CD4-positive, alpha-beta T cell treated with Interleukin-4 for 1 hour (primary cell): ENCODE results near the gene HHAT.
A peak's percentile ranks its signal among the peaks of the same experiment; 100 is the strongest.

Source experiments
- DNase-seq, 2 donors: peaks; one replicate each; pipeline ENCODE4 v3.0.0-alpha.2; 2020 to 2022

Gene HHAT

DNA sequence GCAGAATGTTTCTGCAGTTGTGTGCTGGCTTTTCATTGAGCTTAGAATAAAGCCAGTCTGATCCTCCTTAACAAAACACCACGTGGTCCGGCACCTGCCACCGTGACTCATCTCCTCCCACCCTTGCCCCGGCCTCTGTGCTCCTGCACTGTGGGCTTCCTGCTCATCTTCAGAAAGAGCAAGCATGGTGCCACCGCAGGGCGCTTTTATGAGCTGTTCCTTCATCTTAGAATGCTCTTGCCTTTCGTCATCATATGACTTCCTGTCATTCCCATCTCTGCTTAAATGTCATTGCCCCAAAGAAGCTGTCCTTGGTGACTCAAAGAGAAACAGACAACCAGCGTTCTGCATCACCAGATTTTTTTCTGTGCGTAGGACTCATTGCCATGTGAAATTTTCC is 117.8 kb downstream of the HHAT start:
- DNase-seq = peak; percentile 50 to 59

DNA sequence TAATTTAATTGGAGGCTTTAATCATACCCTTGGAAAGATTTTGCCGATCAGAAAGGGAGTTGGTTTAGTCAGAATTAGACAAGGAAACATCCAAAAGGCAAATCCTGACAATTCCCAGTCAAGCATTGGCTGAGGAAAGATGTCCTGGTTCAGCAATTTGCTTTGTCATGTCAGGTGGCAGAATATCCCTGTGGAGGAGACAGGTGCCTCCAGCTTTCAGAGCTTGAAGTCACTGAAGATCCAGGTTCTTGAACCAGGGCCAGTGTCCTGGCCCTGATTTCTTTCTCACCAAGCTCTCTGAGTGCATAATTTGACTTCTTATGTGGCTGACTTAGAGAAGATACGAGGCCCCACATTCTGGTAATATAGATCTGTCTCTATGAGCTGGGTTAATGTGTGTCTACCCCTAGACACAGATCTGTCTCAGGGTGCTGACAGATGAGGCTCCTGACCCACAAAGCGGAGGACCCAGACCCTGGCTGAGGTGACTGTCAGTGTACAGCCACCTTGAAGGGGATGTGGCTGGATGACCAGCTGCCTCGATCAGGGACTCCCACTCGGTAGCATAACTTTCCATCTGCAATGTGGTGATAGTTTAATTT is 118.9 kb downstream of the HHAT start:
- DNase-seq = no peak

DNA sequence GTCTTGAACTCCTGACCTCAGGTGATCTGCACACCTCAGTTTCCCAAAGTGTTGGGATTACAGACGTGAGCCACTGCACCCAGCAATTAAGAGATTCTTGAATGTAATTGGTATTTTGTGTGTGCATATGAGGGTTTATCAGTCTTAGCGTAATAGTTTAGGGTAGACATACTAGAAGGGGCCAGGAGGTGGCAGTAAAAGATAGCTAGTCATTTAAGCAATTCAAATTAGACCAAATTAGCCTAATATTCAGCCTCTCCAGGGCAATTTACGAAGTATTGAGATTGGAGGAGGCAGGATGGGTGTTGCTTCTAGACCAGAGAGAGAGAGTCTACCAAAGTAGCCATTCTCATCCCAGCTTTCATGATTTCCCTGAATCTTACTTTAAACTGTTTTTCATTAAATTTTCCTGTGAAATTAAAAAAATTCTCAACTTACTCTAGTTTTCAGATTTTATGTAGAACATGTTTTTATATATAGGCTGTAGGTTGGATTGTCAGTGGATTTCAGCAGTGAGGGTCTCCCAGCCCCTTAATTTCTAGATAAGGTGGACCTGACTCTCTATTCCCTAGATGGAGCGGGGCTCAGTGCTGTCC is 119.7 kb downstream of the HHAT start:
- DNase-seq = peak in 1 of 2 donors; percentile 46

DNA sequence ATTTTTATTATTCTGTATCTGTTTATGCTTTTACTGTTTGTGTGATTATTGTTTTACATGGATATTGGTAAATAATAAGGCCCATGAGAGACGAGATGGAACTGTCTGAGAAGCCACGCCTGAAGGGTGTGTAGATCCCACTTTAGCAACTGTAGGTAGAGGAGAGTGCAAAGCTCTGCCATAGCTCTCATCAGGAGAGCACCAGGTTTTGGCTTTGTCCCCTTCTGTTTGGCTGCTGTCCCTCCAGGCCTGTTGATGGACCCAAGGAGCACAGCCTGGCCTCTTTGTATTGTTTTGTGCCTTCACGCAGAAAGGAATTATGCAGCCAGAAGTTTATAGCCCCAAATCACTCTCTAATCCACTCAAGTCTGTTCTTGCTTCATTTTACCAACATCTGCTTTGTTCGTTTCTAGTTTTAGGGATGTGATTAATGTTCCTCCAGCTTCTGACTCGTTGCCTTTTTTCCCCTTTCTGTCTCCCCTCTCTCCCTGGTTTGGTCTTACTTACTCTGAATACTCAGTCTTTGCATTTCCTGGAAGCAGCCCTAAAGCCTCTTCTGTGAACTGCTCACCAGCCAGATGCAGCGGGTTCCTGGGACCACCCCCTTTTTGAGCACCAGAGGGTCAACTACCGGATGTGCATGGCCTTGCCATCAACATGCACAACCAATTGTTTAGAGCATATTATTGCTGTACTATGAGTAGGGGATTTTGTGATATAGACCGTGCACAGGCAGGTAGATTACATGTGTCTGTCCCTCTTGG is 127.3 kb downstream of the HHAT start:
- no peak for DNase-seq

DNA sequence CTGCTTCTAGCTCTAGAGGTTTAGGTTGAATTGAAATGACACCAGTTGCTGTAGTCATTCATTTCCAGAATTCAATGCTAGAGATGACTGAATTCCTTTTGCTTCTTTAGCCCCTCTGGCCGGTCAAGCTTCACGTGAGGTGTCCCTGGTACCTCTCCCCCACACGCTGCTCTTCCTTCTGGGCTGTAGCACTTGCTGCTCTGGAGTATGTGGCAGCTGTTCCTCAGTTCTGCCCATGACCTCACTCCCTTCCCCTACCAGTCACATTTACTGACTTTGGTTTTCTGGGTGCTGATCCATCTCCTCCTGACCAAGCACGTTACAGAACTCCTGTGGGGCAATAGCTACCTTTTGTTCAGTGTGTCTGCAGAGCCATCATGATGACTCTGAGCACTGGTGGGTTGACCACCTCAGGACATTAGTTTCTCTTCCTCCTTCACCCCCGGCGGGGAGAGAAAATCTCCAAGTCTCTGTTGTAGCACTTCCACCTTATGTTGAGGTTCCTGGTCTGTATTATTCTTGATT is 128.1 kb downstream of the HHAT start:
- DNase-seq = no peak

DNA sequence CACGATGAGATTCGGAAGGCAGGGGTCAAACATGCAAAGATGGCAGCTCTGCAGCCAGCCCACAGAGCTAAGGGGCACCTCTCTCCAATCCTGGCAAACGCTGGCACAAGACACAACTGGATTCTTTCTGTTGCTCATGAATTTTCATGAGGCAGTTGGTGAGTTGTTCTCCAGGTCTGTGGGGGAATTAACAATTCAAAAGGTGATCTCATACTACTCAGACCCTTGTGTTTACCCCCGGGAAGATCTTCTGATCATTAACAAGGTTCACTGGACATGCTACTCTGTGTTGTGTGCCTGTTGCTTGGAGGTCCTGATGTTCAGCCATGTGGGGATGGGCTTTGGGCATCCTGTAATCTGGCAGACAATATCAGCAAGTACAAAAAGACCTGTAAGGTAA is 128.9 kb downstream of the HHAT start:
- DNase-seq = no peak

DNA sequence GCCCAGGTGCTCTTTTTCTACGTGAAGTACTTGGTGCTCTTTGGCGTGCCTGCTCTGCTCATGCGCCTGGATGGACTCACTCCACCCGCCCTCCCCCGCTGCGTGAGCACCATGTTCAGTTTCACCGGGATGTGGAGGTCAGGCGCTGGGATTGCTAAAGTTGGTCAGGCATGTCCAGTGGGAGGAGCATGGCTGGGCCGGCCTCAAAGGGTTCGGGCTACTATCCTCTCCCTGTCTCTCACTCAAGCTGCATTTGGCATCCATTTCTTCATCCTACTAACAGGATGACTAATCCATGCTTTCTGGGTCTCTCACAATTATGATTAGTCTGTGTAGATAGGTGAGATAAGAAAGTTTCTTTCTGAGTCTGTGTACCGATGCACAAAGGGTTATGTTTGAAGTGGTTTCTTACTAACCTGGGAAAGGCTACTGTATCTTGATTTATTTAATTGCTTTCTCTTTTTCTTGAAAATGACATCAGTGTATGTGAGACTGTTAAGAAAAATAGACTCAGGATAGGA is 135.9 kb downstream of the HHAT start:
- DNase-seq = no peak

DNA sequence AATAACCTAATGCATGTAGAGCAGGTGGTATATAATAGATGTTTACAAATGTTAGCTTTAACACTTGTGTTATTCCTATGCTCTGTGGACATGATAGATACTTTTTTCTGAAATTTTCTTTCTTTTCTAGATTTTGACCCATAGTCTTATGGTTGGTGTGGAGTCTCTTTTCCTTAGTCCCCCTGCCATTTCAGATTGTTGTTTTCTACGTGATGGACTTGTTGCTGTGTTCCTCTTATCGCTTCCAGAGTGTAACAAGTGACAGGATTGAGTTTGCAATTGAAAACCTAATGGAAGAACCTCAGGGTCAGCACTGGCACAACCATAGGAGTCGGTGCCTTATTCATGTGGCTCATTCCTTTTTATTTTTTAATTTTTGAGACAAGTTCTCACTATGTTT is 136.4 kb downstream of the HHAT start:
- no peak for DNase-seq

DNA sequence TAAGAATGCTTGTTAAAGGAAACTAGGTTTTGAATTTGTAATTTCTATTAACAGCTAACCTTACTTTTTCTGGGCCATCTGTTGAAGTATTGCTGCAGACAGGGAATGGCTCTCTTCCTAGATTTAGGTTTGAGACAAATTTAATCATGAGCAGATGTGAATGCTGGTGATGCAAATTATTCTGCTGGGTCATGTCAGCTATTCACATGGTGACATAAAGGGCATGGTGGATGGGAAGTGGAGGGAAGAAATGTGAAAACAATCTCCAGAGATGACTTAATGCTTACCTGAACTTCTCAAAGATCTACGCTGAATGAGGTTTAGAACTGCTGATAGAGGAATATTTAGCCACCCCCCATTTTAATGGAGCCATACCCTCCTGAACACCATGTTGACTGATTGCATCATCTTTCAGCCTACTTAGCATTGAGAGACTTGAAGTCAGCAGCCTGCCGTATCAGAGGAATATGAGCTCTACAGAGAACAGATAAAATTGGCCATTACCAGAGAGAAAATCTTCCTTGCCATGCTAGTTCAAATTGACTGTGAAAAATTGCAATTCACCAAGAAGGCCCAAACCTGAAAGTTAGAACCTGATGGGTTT is 138.8 kb downstream of the HHAT start:
- DNase-seq = no peak

DNA sequence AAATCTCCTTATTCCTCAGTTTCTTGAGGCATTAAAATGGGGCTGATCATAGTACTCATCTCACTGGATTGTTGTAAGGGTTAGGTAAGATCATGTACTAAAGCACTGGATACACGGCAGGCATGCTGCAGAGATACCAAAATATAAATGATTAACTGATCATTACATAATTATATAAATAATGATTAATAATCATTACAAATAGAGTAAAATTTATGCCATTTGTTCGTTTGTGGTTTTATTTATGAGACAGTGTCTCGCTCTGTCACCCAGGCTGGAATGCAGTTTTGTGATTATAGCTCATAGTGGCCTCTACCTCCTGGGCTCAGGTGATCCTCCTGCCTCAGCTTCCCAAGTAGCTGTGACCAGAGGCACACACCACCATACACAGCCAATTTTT is 140.7 kb downstream of the HHAT start:
- DNase-seq = no peak

DNA sequence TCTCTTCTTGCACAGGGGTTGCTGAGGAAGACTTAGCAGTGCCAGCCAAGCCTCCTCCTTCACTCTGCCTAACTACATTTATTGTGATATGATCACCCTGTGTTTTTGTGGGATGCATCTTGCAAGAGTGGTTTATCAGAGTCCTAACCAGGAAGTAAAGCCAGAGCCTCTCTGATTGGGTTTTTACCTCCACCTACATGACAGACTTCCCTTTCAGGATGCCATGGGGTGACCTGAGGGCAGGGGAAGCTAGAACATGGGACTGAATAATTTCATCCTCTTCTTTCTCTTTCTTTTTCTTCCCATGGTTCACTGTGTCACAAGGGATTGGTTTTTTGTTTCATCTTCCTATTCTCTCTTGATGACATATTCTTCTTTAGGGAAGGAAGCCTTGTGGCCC is 146.6 kb downstream of the HHAT start:
- DNase-seq = no peak

DNA sequence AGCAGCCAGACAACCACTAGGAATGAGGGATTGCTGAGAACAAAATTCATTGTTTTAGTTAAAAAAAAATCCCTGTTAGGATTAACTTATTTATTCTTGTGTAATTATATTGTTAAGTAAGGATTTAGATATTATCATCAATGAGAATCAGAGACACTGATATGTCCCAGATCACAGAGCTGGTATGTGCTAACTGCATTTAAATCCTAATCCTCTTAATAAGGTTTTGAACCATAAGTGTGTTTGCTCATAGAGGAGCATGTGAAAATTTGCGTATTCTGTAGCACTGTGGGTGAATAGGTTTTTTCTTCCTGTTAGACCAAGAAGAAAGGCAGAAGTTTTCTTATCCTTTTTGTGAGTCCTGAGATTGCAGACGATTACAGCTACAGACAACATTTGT is 147.1 kb downstream of the HHAT start:
- DNase-seq = no peak

DNA sequence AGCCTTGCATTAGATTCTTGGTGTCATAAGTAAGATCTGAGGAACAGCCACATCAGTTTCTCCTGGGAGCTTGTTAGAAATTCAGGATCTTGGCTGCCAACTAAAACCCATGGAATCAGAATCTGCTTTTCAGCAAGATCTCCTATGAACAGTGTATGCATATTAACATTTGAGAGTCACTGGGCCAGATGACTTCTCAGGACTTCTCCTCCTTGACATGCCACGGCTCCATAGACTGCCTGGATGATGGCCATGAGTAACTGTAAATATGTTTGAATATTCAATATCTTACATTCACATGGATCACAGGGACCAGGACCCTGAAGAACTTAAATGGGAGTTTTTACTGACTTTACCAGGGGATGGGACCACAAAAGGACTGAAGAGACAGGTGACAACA is 148.0 kb downstream of the HHAT start:
- no peak for DNase-seq

DNA sequence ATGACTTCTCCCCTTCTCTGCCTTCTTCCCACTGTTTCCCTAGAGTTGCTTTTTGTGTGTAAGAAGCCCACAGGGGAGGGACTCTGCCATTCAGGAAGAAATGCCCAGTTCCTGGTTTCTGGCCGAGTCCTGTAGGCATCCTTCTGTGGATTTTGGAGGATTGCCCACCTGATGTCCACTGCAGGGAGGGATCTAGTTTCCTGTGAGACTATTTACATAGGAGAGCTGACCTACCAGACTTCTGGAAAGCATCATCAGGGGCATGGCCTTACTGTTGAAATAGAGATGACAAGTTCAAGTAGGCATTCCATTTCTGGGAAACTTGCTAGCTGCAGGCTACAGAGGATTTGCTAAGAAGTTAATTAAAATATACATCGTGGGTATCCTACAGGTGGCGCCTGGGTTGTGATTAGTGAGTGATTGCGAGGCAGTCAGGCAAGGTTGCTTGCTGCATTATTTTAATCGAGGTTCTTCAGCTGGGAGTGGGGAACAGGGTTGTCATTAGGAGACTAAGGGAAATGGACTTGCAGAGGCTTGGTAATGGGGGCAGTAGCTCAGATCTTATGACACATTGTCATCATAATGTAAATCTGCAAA is 148.7 kb downstream of the HHAT start:
- DNase-seq = no peak

DNA sequence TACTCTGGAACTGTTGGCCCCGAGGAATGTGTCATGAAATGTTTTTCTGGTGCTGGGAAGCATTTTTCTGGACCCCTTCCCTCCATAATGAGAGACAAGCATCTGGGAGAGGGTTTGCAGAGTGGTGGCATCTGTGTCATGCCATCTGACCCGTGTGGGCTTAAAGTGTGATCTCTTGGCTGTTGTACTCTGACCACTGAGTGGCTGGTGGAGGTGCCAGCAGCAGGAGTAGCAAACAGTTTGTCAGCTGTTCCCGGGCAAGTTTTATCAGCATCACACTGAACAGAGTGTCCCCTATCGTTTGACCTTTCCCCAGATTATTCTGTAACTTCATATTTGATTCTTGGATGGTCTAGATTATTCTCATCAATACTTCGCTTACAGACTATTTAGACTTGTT is 150.1 kb downstream of the HHAT start:
- no peak for DNase-seq

DNA sequence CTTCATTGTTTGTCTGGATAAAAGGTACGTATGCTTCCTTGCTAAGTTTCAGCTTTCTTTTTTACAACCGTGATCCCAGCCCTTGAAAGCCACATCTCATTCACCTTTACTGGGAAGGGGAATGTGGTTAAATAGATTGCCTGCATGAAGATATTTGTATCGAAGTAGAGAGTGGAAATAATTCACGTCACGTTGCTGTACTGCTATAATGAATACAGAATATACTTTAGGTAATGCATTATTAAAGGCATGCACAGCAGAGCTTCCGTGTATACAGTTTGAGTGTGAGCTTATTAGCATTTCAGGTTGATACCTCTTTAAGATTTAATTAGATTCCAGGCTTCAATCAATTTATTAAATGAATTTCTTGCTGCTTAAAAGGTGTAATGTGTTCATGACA is 153.8 kb downstream of the HHAT start:
- no peak for DNase-seq

DNA sequence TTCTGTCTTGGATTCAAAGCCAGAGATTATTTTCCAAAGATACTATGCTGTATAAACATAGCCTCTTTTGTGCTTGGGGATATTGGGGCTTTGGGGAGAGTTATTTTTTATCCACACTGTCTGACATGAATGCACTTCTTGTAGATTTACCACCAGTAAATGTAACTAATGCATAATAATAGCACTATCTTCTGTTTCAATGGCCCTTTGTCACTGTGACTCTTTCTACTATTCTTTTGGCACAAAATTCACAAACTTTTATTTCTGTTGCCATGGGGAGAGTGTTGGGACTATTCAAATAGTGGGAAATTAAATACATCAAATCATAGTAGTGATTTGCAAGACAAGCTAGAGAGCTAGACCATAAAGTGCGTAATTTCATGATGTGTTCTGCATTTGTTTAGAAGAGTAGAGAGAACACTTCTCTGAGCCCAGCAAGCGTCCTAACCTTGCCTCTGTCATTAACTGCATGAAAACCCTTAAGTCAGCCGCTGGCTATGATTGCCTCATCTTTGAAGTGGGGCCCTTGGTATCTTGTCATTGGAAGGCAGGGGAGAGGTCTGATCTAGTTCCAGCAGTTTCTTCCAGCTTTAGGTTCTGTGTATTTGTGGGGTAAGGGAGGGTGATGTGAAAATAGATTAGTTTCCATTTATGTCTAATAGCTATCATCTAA is 154.4 kb downstream of the HHAT start:
- no peak for DNase-seq

DNA sequence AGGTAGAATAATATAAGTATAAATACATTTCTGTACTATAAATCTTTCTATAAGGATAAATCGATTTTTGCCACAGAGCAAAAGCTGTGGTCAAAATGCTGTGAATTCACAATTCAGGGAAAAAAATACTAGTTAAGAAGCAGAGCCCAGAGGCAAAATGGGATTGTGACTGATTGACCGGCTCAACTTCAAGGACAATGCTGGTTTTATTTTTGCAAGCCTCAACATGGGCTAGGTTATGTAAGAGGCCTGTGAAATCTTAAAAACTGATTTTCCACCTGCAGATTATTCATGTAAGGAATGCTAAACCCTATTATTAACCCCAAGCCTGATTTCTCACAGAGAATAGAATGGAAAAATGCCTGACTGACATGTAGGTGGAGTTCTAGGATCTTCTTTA is 155.1 kb downstream of the HHAT start:
- no peak for DNase-seq

DNA sequence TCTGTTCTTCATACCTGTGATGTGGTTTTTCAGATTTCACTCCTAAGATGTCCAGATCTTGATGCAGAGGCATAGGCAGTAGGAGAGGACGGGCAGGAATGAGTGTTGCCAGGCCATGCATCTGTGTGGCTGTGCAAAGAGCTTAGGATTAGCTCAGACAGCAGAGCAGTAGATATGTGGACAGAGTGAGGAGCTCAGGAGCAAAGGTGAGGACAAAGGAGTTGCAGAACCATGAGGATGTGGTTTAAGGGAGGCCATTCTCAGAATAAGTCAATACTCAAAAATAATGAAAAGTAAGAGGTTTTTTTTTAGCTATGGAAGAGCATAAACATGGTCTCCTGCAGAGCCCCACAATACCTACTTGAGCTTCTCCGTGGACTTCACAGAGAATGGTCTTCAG is 158.3 kb downstream of the HHAT start:
- no peak for DNase-seq

DNA sequence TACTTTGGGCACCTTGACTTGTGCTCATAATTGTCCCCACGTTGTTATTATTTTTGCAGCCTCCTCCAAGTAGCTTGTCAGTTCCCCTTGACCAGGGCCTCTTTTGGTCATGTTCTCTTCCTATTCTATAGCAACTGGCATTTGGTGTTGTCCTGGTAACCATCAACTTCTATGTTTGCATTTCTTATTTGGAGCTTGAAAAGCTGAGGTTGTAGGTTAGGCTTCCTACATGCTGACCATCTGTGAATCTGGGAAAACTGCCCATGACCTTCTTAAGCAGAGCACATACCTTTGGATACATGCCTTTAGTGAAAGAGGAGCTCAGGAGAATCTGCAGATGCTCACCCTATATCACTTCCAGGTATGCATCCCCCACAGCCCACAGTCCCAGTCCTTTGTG is 160.8 kb downstream of the HHAT start:
- no peak for DNase-seq

DNA sequence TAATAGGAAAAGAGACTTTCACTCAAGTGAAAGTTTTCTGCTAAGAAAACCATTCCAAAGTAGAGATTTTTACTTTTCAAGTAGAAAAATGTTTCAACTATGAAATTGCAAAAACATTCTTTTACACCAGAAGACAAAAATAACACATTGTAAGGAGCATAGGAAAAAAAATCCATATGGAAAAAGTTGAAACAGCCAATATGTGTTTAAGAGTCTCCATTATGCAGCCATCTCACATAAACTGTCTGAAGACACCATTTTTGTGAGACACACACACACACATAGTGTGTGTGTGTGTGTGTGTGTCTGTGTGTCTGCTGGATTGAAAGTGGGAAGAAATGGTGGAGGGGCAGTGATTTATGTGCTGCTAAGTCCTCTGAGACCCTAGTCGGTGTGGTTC is 162.1 kb downstream of the HHAT start:
- DNase-seq = no peak

DNA sequence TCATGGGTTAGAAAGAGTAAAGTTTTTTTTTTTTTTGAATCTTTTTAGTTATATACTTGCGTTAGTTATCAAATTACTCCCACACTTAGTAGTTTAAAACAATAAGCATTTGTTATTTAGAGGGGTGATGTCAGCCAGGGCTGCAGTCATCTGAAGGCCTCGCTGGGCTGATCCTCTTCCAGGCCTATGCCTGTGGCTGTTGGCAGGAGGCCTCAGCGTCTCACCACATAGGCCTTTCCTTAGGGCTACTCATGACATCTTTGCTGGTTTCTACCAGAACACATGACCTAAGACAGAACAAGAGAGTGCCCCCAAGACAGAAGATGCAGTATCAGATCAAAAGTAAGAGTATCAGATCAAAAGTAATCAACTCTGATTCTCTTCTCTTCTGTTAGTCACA is 167.4 kb downstream of the HHAT start:
- no peak for DNase-seq

DNA sequence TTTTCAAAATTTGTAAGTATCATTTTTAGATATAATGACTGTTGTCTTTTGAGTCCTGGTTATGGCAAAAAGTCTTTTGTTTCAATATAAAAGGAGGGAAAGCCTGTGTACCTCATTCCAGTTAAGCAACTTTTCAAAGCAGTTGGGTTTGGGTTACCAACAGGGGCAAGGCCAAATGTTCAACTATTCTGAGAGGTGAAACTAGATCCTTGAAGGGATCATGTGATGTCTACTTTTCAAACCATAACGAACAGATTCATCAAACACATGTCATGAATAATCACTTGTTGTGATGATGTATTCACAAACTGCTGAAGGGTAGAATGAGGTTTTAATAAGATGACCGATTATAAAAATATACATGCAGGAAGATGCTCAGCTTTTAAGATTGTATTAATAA is 171.3 kb downstream of the HHAT start:
- DNase-seq = no peak
